ENCODE measurements around the gene REC114. TPM values are rescaled to one million over a fixed set of nuclear protein-coding genes. Genes with fewer than 3 reads are reported as not detected.

REC114 gene
- total and polyA plus RNA-seq, 2 donors (not counting 3 experiments of a cell fraction or from before 2014, with no cell fraction given), result not detected

GRCh38 chr15:73530649-73531048, 87.7 kb downstream of the REC114 start:
- Histone ChIP-seq H3K36me3 (ENCODE audit: control insufficient read depth in 2 of 2, extremely low read depth in 1 of 2, insufficient read depth in 2 of 2, low read length in 2 of 2) (no peaks in the 10 kb centered on the region), H3K79me2 (ENCODE audit: control insufficient read depth, insufficient read depth, low read length) (no peaks in the 10 kb centered on the region), H3K9me3 (replicated peaks; ENCODE audit: control insufficient read depth, insufficient read depth, low read length) (no peaks in the 10 kb centered on the region), H3K9ac (replicated peaks; ENCODE audit: extremely low read depth, insufficient read depth, low read length) (no peak overlapping the region), H3K27ac (ENCODE audit: insufficient read depth, low read depth, low read length) (no peak overlapping the region), H4K20me1 (replicated peaks; ENCODE audit: control insufficient read depth, extremely low read depth, insufficient read depth, low read length) (no peaks in the 10 kb centered on the region), H3K27me3 (ENCODE audit: control insufficient read depth in 2 of 2, insufficient read depth in 2 of 2, low read length in 2 of 2) (peaks cover 0 to 7% of the 10 kb centered on the region in 2 experiments), H3K4me3 (replicated peaks in 1 of 3; ENCODE audit: insufficient read depth in 1 of 3, low read depth in 1 of 3, low read length in 3 of 3) (no peak overlapping the region), H3K9me1 (replicated peaks; ENCODE audit: control insufficient read depth, extremely low read depth, insufficient read depth, low read length) (no peaks in the 10 kb centered on the region), H3K4me1 (ENCODE audit: control insufficient read depth, extremely low read depth, insufficient read depth, low read length) (no peaks in the 10 kb centered on the region), H2AFZ (ENCODE audit: low read depth, low read length) (no peak overlapping the region), H3K4me2 (ENCODE audit: insufficient read depth, low read length) (no peak overlapping the region)
- ChIA-PET POLR2A (no interaction called here), CTCF (interaction anchor here (1.4 to 2.0 kb wide), 2 partner anchors 170 to 175 kb away, joined by 3 to 7 read pairs; no protein-coding TSS in a partner anchor)
- dilution Hi-C loops (cut with MboI; ENCODE audit: extremely low pct_ligation_motif_present, low sequenced_read_pairs), result no loop called here
- BruUV-seq (replicated peaks), result no TSS peak
- DNase-seq (ENCODE audit: low read depth, low spot score), result no peak
- TF ChIP-seq, protein P1, sequence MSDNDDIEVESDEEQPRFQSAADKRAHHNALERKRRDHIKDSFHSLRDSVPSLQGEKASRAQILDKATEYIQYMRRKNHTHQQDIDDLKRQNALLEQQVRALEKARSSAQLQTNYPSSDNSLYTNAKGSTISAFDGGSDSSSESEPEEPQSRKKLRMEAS (IDR thresholded peaks at IDR 0.05; ENCODE audit: insufficient read depth, insufficient read length), result no peak
- TF ChIP-seq JUN (IDR thresholded peaks at IDR 0.05; ENCODE audit: borderline replicate concordance, insufficient read depth, insufficient read length, low read depth) (no peak), MYC (IDR thresholded peaks at IDR 0.05; ENCODE audit: low read depth, low read length) (no peak), EZH2 (IDR thresholded peaks at IDR 0.05; ENCODE audit: borderline replicate concordance, low read depth, low read length, severe bottlenecking) (no peak), POLR2A (IDR thresholded peaks at IDR 0.05; ENCODE audit: low read depth, low read length) (no peak), FOS (IDR thresholded peaks at IDR 0.05; ENCODE audit: borderline replicate concordance, insufficient read depth, low read length) (no peak), CTCF (IDR thresholded peaks at IDR 0.05; ENCODE audit: extremely low read depth in 1 of 2, insufficient read depth in 1 of 2, low read depth in 1 of 2, low read length in 2 of 2) (no peak), GATA2 (IDR thresholded peaks at IDR 0.05; ENCODE audit: insufficient read depth, insufficient read length, low read depth, low read length) (no peak), POLR2AphosphoS5 (IDR thresholded peaks at IDR 0.05; ENCODE audit: insufficient read depth, low read depth, low read length) (no peak)
- FAIRE-seq, result no peak
- intact Hi-C loops (cut with micrococcal nuclease), result no loop called here
